H7 (cell line): ENCODE data around the gene RBM20. TPM values are rescaled to one million over a fixed set of nuclear protein-coding genes. Genes with fewer than 3 reads are reported as not detected.
A peak's percentile ranks its signal among the peaks of the same experiment; 100 is the strongest.
"Not testable (repeated sequence)": the region's sequence is repeated elsewhere in the genome, so short reads cannot be mapped to it uniquely, and the experiment has no call there.

Experiments
- DNase-seq: peaks from one replicate; pipeline ENCODE4 v3.0.0; 2012
- H3K27me3 ChIP-seq: 2 replicates; pipeline ENCODE4 v1.6.0; 2011; ENCODE audit warnings: mild to moderate bottlenecking, low read length; ENCODE audit not compliant: control insufficient read depth, insufficient read depth
- H3K36me3 ChIP-seq: replicated peaks from 2 replicates; pipeline ENCODE4 v1.5.1; 2011; ENCODE audit warnings: low read length; ENCODE audit not compliant: control insufficient read depth, insufficient read depth
- H3K4me3 ChIP-seq: 2 replicates; pipeline ENCODE4 v1.5.1; 2011; ENCODE audit warnings: low read depth, mild to moderate bottlenecking, control low read depth, low read length, moderate library complexity; ENCODE audit not compliant: insufficient read depth
- total RNA-seq: library from RNA; depleted of rRNA; stranded (reverse); fragments of >200 nt; shearing (Covaris generic); gene quantifications from 2 replicates; pipeline ENCODE4 v1.2.3, GENCODE V29; 2014

RBM20 gene
- total RNA-seq, 1 experiment from 2014 or later: 0.52 TPM

DNA sequence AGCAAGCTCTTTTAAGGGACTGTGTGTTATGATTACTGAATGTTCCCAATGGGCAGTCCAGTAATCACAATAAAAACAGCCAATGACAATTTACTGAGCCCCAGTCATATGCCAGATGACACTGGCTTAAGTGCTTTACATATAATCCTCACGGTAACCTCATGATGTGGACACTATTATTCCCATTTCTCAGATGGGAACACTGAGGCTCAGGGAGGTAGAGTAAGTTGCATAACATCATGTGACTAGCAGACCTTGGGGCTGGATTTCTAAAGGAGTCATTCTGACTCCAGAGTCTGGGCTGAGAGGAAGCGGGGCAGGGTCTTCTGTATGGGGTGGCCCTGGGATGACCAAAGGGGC is 7.6 kb upstream of the RBM20 start:
- H3K27me3 ChIP-seq: peaks cover 2% of the 10 kb centered on the region; the same call in 1 of the 2 replicates
- DNase-seq: no peak
- H3K36me3 ChIP-seq: no peaks in the 10 kb centered on the region
- H3K4me3 ChIP-seq: no peak overlapping the region

DNA sequence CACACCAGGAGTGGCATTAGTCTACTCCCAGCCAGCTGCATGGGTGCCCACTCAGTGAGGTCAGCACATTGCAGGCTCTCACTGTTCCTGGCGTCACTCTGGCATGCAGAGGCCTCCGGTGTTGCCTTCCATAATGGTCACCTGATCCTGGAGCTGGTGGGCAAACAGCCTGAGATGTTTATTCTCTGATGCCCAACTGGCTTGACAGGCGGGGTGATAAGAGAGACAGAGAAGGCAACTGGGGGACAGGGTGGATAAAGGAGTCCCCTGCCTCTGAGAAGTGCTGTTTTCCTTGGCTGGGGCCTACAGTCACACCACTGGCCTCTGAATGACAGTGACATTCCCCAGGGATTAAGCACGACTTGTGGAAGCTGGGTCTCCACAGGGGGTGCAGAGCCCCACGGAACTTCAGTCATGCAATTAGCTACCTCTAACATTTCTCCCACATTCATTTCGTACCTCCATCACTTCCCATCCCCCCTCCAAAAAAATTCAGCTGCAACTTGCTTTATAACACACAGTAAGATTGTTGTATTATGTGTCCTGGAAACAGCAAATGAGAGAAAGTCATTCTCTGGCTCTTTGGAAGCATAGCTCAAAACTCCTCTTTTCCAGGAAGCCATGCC is 7.1 kb upstream of the RBM20 start:
- peaks cover 7% of the 10 kb centered on the region for H3K27me3 ChIP-seq
- no peaks in the 10 kb centered on the region for H3K36me3 ChIP-seq
- peak; percentile 19 for DNase-seq
- H3K4me3 ChIP-seq: no peak overlapping the region

DNA sequence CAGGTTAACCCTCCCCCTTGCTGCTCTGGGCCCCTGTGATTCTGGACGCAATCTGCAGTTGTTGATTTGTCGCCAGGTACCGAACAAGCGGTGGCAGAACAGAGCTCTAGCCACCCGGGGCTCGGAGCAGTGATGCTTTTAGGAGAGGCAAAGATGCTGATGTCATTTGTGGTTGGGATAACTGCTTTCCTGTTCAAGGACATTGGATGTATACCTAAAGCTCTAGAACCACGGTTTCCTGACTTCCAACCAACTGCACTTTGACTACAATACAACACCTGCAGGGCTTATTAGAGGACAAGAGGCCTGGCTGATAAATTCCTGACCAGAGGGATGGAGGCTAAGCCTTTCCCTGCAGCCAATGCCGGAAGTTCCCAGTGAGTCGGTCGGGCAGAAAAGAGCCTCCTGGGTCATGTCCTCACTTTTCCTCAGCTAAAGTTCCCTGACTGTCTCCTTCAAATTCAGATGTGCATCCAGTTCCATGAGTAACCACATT is 6.5 kb upstream of the RBM20 start:
- H3K36me3 ChIP-seq: no peaks in the 10 kb centered on the region
- H3K4me3 ChIP-seq: no peak overlapping the region
- DNase-seq: peak; percentile 19
- H3K27me3 ChIP-seq: peaks cover 13% of the 10 kb centered on the region

DNA sequence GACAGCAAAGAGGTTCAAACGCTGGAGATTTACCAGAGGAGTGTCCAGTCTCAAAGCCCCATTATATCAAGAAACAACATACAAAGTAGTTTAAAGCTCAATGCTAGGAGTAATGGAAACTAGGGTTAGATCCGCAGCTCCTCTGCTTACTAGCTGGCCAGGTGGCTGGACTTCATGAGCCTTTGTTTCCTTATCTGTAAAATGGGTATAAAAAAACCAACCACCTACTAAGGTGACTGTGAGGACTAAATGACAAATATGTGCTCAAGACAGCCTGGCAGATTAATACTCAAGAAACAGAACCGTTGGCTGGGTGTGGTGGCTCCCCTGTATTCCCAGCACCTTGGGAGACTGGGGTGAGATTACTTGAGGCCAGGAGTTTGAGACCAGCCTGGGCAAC is 5.8 kb upstream of the RBM20 start:
- Histone ChIP-seq H3K4me3 (no peak overlapping the region), H3K27me3 (peaks cover 20% of the 10 kb centered on the region), H3K36me3 (no peaks in the 10 kb centered on the region)
- no peak for DNase-seq

DNA sequence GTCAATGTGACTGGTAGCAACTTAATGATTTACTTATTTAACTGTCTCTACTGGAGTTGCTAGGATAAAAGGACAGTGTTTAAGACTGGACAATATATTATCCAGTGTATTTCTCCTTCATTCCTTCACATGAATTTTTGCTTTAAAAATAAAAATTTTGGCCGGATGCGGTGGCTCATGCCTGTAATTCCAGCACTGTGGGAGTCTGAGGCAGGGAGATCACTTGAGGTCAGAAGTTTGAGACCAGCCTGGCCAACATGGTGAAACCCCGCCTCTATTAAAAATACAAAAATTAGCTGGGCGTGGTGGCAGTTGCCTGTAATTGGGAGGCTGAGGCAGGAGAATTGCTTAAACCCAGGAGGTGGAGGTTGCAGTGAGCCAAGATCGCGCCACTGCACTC is 5.1 kb upstream of the RBM20 start:
- not testable (repeated sequence) for H3K36me3 ChIP-seq, H3K4me3 ChIP-seq, DNase-seq
- peaks cover 27% of the 10 kb centered on the region for H3K27me3 ChIP-seq

DNA sequence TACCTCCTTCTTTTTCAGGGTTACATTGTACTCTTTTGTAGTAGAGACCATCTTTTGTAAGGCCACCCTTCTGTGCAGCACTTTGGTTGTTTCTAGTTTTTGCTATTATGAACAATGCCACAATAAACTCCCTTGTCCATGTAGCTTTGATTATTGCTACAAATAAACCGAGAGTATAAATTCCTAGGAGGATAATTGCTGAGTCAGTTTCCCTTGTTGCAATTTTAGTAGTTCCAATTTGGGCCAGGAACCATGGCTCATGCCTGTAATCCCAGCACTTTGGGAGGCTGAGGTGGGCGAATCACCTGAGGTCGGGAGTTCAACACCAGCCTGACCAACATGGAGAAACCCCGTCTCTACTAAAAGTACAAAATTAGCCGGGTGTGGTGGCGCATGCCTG is 4.3 kb upstream of the RBM20 start:
- peaks cover 35% of the 10 kb centered on the region for H3K27me3 ChIP-seq
- not testable (repeated sequence) for DNase-seq, H3K36me3 ChIP-seq, H3K4me3 ChIP-seq

DNA sequence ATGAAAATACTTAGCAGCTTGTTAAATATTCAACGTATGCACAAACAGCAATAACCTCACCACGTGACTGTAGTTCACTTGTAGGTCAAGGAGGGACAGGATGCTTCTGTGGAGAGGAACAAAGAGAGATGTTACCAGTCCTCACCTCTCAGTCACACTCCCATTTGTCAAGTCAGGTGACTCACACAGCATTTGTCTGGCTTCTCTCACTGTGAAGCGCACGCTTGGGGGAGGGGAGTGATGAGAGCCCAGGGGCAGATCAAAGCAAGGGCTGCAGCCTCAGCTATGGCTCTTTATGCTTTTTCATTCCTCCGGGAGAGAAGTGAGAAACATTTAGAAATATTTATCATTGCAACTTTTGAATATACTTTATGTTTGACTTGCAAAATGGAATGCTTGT is 2.9 kb upstream of the RBM20 start:
- Histone ChIP-seq H3K27me3 (peaks cover 47% of the 10 kb centered on the region), H3K4me3 (no peak overlapping the region), H3K36me3 (no peaks in the 10 kb centered on the region)
- DNase-seq: peak; percentile 70

DNA sequence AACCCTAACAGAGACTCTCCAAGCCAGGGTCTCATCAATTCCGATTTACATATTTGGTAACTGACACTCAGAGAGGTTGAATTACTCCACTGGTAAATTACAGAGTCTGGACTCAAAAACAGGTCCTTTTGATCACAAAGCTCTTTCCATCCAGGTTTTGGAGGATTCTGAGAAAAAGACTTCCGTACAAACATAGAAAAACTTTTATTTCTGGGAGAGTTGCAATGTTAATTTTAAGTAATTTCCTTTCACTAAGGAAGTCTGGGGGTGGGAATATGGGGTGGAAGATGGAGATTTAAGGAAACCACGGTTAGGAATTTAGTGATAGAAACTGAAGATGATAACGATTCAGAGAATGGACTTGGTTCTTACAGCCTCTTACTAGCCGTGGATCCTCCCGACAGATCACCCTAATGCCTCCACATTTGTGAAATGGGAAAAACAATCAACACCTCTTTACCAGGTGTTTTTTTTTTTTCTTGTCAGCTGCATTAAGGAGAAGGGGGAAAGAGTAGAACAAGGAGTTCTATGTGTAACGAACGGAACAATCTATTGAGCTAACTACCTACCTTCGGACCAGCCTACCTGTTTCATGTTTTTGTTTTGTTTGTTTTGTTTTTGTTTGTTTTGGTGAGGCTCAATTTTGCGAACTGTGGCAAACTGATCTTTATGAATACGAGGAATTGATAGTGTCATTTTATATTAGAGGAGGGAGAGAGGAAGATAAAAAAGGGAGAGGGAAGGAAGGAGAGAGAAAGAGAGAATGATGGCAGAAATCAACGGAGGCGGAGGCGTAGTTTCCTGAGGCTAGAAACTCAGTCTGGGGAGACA is 1.7 kb upstream of the RBM20 start:
- H3K4me3 ChIP-seq: peak overlapping the region; percentile 65
- H3K27me3 ChIP-seq: peaks cover 53% of the 10 kb centered on the region

DNA sequence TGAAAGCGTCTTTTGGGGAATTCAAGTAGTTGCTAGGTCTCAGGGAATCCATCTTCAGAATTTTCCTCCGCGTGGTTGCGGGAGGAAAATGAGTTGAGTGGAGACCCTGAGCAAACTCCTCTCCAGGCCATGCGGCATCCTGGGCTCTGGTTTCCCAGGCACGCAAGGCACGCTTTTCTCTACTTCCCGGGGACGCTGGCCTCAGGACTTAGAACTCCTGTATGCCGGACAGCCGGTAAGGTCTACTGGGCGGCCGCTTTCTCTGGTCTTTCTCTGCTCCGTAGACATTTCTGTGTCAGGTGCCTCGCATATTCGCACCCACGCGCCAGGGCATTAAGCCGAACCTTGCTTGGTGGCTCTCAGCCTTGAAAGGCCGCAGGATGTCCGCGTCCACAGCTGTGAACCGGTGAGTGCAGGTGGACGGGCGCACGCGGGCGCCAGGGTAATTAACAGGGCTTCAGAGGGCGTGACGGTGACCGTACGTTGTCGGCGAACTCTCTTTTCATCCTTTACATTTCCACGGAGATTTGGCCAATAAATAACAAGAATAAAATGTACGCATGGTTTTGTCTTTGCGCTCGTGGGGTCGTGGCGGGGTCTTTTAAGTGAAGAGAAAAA is 992 bp upstream of the RBM20 start:
- Histone ChIP-seq H3K4me3 (peak overlapping the region; percentile 65), H3K27me3 (peaks cover 53% of the 10 kb centered on the region), H3K36me3 (no peaks in the 10 kb centered on the region)
- DNase-seq: peak; percentile 64

More for the DNA sequence above, 1.7 kb upstream of the RBM20 start:
- H3K36me3 ChIP-seq: no peaks in the 10 kb centered on the region
- no peak for DNase-seq

DNA sequence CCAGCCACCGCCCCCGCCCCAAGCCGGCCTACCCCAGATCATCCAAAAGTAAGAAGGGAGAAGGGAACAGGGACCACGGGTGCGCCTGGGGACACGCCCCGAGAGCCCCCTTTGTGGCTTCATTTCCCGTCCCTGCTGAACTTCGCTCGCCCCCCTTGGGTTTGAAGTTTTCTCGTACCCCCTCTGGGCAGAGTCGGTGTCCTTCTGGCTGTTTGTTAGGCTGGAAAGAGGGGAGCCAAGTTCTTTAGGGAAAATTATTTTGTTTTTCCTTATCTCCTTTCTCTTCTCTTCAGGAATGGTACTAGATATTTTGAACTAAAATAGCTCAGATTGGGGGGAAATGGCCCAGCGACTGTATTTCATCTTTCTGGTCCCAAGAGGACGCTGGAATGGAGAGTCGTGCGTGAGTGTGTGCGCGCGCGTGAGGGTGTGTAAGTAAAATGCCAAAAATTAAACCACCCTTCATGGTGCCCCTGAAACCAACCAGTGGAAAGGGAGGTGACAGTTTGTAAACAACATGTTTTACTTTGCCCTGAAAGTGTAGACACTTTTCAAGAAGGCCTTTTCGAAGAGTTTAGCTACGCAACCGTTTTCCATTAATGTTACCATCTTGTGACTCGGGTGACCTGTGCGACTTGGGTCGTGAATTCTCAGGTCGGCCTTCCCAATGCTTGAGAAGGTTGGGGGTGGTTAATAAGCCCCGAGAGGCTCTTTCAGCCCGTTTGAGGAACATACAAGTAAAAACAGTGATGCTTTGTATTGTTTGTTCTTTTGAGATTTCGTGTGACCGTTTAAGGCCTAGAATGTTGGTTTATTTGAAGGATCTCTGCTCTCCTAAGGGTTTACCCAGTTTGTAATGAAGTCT is 694 bp downstream of the RBM20 start:
- Histone ChIP-seq H3K36me3 (no peaks in the 10 kb centered on the region), H3K4me3 (peak overlapping the region; percentile 65), H3K27me3 (peaks cover 53% of the 10 kb centered on the region)
- no peak for DNase-seq

DNA sequence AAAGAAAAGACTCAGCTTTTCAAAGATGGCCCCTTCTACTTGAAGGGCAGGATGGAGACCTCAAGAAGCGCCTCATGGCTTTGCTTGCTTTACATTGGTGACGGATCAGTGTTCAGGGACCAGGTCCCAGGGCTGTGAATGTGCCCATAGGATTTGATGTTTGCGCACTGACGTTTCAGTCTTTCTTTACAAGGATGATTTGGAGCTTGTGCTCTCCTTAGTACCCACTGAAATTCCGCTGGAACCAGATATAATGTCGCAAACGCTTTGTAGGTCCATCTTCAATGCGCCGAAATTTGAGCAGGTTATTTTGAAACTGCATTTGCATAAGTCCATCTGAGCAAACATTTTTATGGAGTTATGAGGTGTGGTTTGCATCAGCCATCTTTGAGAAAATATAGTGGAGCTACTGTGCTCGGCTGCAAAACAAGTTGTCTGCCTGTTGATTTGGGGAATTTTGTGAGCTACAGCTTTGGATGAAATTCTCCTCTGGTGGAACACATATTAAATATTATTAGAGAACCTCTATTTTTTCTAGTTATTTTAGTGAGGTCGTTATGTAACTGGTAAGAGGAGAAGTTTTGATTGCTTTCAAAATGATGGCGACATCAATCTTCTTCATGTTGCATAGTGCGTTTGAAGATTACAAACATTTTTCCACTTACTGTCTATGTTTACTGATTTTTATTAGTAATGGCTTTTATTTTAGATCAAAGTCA is 2.4 kb downstream of the RBM20 start:
- H3K4me3 ChIP-seq: no peak overlapping the region

DNA sequence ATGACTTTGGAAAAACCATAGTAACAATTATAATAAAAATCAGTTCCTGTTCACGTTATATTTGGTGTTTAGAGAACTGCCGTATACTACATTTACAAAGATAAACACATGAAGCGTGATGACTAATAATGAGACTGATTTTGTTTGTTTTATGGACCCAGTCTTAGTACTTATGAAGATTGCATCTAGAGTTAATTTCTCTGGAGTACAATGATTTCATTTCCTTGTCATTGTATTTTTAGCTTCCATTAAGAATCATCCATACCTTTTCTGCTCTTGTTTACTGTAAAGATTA is 2.9 kb downstream of the RBM20 start:
- H3K4me3 ChIP-seq: no peak overlapping the region
- no peaks in the 10 kb centered on the region for H3K36me3 ChIP-seq
- DNase-seq: no peak
- H3K27me3 ChIP-seq: peaks cover 45% of the 10 kb centered on the region

More for the DNA sequence above, 2.4 kb downstream of the RBM20 start:
- DNase-seq: no peak
- Histone ChIP-seq H3K36me3 (no peaks in the 10 kb centered on the region), H3K27me3 (peaks cover 50% of the 10 kb centered on the region)

DNA sequence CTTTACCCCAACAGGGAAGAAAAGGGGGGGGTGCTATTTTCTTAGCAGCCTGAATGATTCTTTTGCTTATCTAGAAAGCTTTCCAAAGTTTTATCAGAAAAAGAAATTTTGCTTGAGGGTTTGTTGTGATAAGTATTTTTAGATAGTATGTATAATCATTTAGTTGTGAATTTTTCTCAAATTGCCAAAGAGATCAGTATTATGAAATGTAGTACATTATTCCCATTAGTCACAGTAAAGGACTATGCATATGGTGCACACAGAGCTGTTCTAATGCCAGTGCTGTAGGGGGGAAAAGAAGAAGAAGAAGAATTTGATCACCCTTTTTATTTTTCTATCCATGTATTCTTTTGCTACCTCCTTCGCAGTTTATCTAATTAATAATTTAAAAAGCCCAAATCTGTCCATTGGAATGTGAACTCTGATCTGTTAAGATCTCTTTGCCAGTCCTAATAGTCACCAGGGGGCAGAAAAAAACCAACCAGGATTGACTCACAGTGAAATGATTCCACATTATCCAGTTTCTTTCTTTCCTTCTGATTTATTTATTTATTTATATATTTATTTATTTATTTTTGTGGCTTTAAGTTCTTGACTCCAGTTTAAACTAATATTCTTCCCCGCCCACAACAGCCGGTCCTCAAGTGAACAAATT is 4.7 kb downstream of the RBM20 start:
- DNase-seq: no peak
- Histone ChIP-seq H3K27me3 (peaks cover 28% of the 10 kb centered on the region), H3K4me3 (no peak overlapping the region), H3K36me3 (no peaks in the 10 kb centered on the region)
